Neural cell (in vitro differentiated cells): ENCODE measurements around the gene LCT. TPM values are rescaled to one million over a fixed set of nuclear protein-coding genes. Genes with fewer than 3 reads are reported as not detected.

ENCODE experiments used
- H2AFZ ChIP-seq: fragments of 200-600, 300-800 bp; sonication (generic), shearing (Covaris generic); 2 replicates; pipeline ENCODE4 v1.6.0; 2014; ENCODE audit warnings: low read depth, mild to moderate bottlenecking, antibody characterized with exemption, low read length, moderate library complexity
- H3F3A ChIP-seq: fragments of 200-600 bp; shearing (Covaris generic); 2 replicates; pipeline ENCODE4 v1.6.1; 2016; ENCODE audit warnings: mild to moderate bottlenecking, moderate library complexity, mixed read lengths, antibody characterized with exemption, low read length; ENCODE audit not compliant: insufficient read depth, poor library complexity, severe bottlenecking
- H3K27ac ChIP-seq: fragments of 200-600, 300-800 bp; sonication (generic), shearing (Covaris generic); 2 replicates; pipeline ENCODE4 v1.5.1; 2014; ENCODE audit warnings: mild to moderate bottlenecking, low read length, moderate library complexity
- H3K27me3 ChIP-seq: fragments of 300-800, 200-600 bp; sonication (generic), shearing (Covaris generic); 2 replicates; pipeline ENCODE4 v1.6.0; 2014; ENCODE audit warnings: mild to moderate bottlenecking, low read depth, low read length, moderate library complexity; ENCODE audit not compliant: insufficient read depth
- H3K36me3 ChIP-seq: fragments of 300-800, 200-600 bp; sonication (generic), shearing (Covaris generic); 2 replicates; pipeline ENCODE4 v1.5.1; 2014; ENCODE audit warnings: mild to moderate bottlenecking, antibody characterized with exemption, low read length, moderate library complexity; ENCODE audit not compliant: insufficient read depth
- H3K4me2 ChIP-seq: fragments of 300-800, 200-600 bp; sonication (generic), shearing (Covaris generic); 2 replicates; pipeline ENCODE4 v1.6.0; 2014; ENCODE audit warnings: mild to moderate bottlenecking, low read length
- H3K4me3 ChIP-seq: fragments of 300-800, 200-600 bp; sonication (generic), shearing (Covaris generic); 2 replicates; pipeline ENCODE4 v1.5.1; 2014; ENCODE audit warnings: mild to moderate bottlenecking, low read length, moderate library complexity
- H3K79me2 ChIP-seq: fragments of 200-600 bp; shearing (Covaris generic); replicated peaks from 2 replicates; pipeline ENCODE4 v1.6.0; 2014; ENCODE audit warnings: mild to moderate bottlenecking, low read length, moderate library complexity; ENCODE audit not compliant: insufficient read depth
- H3K9ac ChIP-seq: fragments of 300-800, 200-600 bp; sonication (generic), shearing (Covaris generic); 2 replicates; pipeline ENCODE4 v1.6.1; 2016; ENCODE audit warnings: mild to moderate bottlenecking, low read length, mixed read lengths
- H3K9me2 ChIP-seq: fragments of 200-600 bp; shearing (Covaris generic); 2 replicates; pipeline ENCODE4 v1.6.1; 2016; ENCODE audit warnings: mild to moderate bottlenecking, low read length, mixed read lengths; ENCODE audit not compliant: insufficient read depth
- H3K9me3 ChIP-seq: fragments of 200-600, 300-800 bp; sonication (generic), shearing (Covaris generic); 2 replicates; pipeline ENCODE4 v1.6.1; 2016; ENCODE audit warnings: mild to moderate bottlenecking, mixed run types, low read length, moderate library complexity, mixed read lengths
- H4K20me1 ChIP-seq: fragments of 200-600 bp; shearing (Covaris generic); 2 replicates; pipeline ENCODE4 v1.6.1; 2016; ENCODE audit warnings: mild to moderate bottlenecking, mixed run types; ENCODE audit not compliant: insufficient read depth
- EP300 ChIP-seq: fragments of 450-650 bp; conservative IDR thresholded peaks from 2 replicates; pipeline ENCODE4 v1.6.1; 2014; ENCODE audit warnings: antibody characterized with exemption, mild to moderate bottlenecking, moderate library complexity; ENCODE audit not compliant: poor library complexity, severe bottlenecking
- EZH2 ChIP-seq: fragments of 200-600, 300-800 bp; shearing (Covaris generic), sonication (generic); IDR thresholded peaks from 2 replicates; pipeline ENCODE4 v1.6.1; 2014; ENCODE audit warnings: antibody characterized with exemption, low read length, borderline replicate concordance, mild to moderate bottlenecking; ENCODE audit not compliant: insufficient read depth, poor library complexity, severe bottlenecking
- MXI1 ChIP-seq: fragments of 450-650 bp; conservative IDR thresholded peaks from 2 replicates; pipeline ENCODE4 v1.6.1; 2014; ENCODE audit warnings: antibody characterized with exemption, mild to moderate bottlenecking; ENCODE audit not compliant: poor library complexity, severe bottlenecking
- POLR2AphosphoS5 ChIP-seq: IDR thresholded peaks from 2 replicates; pipeline ENCODE4 v1.6.1; 2012
- RAD21 ChIP-seq: fragments of 450-650 bp; conservative IDR thresholded peaks from 2 replicates; pipeline ENCODE4 v1.6.1; 2014; ENCODE audit warnings: antibody characterized with exemption, mild to moderate bottlenecking, moderate library complexity
- SMC3 ChIP-seq: fragments of 450-650 bp; conservative IDR thresholded peaks from 2 replicates; pipeline ENCODE4 v1.6.1; 2014; ENCODE audit warnings: antibody characterized with exemption, mild to moderate bottlenecking, moderate library complexity; ENCODE audit not compliant: poor library complexity
- TAF1 ChIP-seq: IDR thresholded peaks from 2 replicates; pipeline ENCODE4 v1.6.1; 2012; ENCODE audit warnings: low read depth
- polyA plus RNA-seq: library from polyadenylated mRNA; depleted of rRNA; stranded (reverse); fragments of >200 nt; gene quantifications from 2 replicates; pipeline ENCODE4 v1.2.3, GENCODE V29; 2014
- TF ChIP-seq, protein P1 (sequence below): fragments of 450-650 bp; IDR thresholded peaks from 2 replicates; pipeline ENCODE4 v1.5.1; 2014; ENCODE audit warnings: antibody characterized with exemption, mild to moderate bottlenecking, moderate library complexity; ENCODE audit not compliant: poor library complexity, severe bottlenecking
- TF ChIP-seq, protein P2 (sequence below): IDR thresholded peaks from 2 replicates; pipeline ENCODE4 v1.6.1; 2012; ENCODE audit warnings: borderline replicate concordance

LCT gene
- polyA plus RNA-seq, 1 donor from 2014 or later = not detected

DNA sequence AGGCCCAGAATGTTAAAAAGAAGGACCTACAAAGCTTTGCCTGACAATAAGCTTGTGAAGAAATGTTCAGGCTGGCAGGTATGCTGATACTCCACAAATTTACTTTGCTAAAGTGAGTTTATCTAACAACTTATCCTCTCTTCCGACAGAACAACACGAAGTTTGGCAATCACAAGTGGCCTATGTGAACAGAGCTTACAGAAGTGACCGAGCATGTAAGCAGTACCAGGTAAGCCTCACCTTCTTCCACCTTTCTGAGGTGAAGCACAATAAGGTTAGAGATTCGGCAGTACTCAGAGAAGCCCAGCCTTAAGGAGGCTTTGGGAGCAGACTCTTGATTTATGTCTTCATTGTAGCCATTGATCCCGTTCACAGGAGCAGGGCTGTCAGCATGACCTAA lies 9.0 kb upstream of the LCT start:
- Histone ChIP-seq H3K4me3 (no peak overlapping the region), H2AFZ (no peak overlapping the region), H3K79me2 (no peaks in the 10 kb centered on the region), H3F3A (no peaks in the 10 kb centered on the region), H3K9ac (no peak overlapping the region), H3K9me3 (no peaks in the 10 kb centered on the region), H3K4me2 (no peak overlapping the region), H3K27me3 (no peaks in the 10 kb centered on the region), H3K27ac (no peak overlapping the region), H3K9me2 (no peaks in the 10 kb centered on the region), H3K36me3 (no peaks in the 10 kb centered on the region), H4K20me1 (no peaks in the 10 kb centered on the region)
- TF ChIP-seq SMC3 = no peak

DNA sequence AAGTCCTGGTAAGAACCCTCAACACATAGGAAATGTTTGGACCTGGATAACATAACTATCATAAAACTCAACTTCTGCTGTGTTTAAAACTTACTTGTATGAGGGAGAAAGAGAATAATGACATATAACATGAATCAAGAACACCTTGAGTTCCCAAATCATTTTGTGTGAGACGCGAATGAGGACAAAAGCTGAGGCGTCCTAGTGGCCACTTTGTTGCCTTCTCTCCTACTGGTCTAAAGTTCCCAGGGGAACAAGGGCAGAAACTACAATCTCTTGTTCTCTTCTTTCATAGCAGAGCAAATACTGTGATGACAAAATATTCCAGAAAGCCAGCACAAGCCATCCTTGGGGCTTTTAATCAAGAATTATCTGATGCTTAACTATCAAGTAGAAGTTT lies 8.3 kb upstream of the LCT start:
- H3K27ac ChIP-seq = no peak overlapping the region
- no peaks in the 10 kb centered on the region for H3K9me2 ChIP-seq
- H3K9me3 ChIP-seq = no peaks in the 10 kb centered on the region
- H3K4me3 ChIP-seq = no peak overlapping the region
- TF ChIP-seq RAD21 (no peak), MXI1 (no peak), SMC3 (no peak), TAF1 (no peak), POLR2AphosphoS5 (no peak), EZH2 (no peak), EP300 (no peak)
- TF ChIP-seq, protein P1, sequence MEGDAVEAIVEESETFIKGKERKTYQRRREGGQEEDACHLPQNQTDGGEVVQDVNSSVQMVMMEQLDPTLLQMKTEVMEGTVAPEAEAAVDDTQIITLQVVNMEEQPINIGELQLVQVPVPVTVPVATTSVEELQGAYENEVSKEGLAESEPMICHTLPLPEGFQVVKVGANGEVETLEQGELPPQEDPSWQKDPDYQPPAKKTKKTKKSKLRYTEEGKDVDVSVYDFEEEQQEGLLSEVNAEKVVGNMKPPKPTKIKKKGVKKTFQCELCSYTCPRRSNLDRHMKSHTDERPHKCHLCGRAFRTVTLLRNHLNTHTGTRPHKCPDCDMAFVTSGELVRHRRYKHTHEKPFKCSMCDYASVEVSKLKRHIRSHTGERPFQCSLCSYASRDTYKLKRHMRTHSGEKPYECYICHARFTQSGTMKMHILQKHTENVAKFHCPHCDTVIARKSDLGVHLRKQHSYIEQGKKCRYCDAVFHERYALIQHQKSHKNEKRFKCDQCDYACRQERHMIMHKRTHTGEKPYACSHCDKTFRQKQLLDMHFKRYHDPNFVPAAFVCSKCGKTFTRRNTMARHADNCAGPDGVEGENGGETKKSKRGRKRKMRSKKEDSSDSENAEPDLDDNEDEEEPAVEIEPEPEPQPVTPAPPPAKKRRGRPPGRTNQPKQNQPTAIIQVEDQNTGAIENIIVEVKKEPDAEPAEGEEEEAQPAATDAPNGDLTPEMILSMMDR = no peak
- TF ChIP-seq, protein P2, sequence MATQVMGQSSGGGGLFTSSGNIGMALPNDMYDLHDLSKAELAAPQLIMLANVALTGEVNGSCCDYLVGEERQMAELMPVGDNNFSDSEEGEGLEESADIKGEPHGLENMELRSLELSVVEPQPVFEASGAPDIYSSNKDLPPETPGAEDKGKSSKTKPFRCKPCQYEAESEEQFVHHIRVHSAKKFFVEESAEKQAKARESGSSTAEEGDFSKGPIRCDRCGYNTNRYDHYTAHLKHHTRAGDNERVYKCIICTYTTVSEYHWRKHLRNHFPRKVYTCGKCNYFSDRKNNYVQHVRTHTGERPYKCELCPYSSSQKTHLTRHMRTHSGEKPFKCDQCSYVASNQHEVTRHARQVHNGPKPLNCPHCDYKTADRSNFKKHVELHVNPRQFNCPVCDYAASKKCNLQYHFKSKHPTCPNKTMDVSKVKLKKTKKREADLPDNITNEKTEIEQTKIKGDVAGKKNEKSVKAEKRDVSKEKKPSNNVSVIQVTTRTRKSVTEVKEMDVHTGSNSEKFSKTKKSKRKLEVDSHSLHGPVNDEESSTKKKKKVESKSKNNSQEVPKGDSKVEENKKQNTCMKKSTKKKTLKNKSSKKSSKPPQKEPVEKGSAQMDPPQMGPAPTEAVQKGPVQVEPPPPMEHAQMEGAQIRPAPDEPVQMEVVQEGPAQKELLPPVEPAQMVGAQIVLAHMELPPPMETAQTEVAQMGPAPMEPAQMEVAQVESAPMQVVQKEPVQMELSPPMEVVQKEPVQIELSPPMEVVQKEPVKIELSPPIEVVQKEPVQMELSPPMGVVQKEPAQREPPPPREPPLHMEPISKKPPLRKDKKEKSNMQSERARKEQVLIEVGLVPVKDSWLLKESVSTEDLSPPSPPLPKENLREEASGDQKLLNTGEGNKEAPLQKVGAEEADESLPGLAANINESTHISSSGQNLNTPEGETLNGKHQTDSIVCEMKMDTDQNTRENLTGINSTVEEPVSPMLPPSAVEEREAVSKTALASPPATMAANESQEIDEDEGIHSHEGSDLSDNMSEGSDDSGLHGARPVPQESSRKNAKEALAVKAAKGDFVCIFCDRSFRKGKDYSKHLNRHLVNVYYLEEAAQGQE = no peak
- no peak overlapping the region for H3K9ac ChIP-seq
- no peak overlapping the region for H2AFZ ChIP-seq
- H3K36me3 ChIP-seq = no peaks in the 10 kb centered on the region
- no peaks in the 10 kb centered on the region for H4K20me1 ChIP-seq
- H3K79me2 ChIP-seq = no peaks in the 10 kb centered on the region
- H3F3A ChIP-seq = no peaks in the 10 kb centered on the region
- no peak overlapping the region for H3K4me2 ChIP-seq
- H3K27me3 ChIP-seq = no peaks in the 10 kb centered on the region

DNA sequence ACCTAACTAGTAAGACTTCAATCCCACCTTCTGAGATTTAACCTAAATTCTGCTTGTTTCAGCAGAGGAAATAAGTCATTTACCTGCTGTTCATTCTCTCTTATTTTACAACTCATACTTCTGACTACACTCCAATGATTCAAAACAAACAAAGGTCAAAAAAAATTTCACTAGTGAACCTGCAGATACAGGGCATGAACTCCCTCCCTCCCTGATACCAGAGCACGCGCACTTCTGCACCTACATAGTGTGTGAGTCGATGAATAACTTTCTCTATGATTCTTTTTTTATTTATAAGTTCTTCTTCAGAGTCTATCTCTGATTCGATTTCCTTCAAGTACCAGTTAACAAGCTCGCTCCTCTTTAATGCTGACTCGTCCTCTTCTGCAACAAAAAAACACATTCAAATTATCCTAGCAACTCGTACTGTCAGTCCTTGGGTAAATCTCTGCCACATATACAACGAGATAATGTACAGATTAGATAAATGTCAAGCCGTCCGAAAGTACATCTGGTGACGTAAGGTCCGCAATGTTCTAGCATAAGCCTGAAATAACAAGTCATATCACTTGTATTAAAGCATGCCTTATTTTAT lies 7.4 kb upstream of the LCT start:
- H3K79me2 ChIP-seq = no peaks in the 10 kb centered on the region
- H3K4me2 ChIP-seq = no peak overlapping the region
- no peaks in the 10 kb centered on the region for H3K9me2 ChIP-seq
- H3K27me3 ChIP-seq = no peaks in the 10 kb centered on the region
- no peaks in the 10 kb centered on the region for H3K9me3 ChIP-seq
- H3K36me3 ChIP-seq = no peaks in the 10 kb centered on the region
- TF ChIP-seq TAF1 (no peak), EZH2 (no peak), EP300 (no peak), MXI1 (no peak), RAD21 (no peak), SMC3 (no peak), POLR2AphosphoS5 (no peak)
- TF ChIP-seq, protein P2 = no peak
- TF ChIP-seq, protein P1 = no peak
- no peak overlapping the region for H3K4me3 ChIP-seq
- no peaks in the 10 kb centered on the region for H4K20me1 ChIP-seq
- no peak overlapping the region for H3K27ac ChIP-seq
- no peak overlapping the region for H2AFZ ChIP-seq
- H3K9ac ChIP-seq = no peak overlapping the region
- no peaks in the 10 kb centered on the region for H3F3A ChIP-seq
